Sciatic nerve (tissue), 2 donors: ENCODE results near the gene BTD. TPM values are rescaled to one million over a fixed set of nuclear protein-coding genes. Genes with fewer than 3 reads are reported as not detected.

ENCODE experiments used
- ATAC-seq: fragments of 200-7000 bp; cut with Tn5 transposase; one replicate; pipeline ENCODE4 v1.9.1; 2020; ENCODE audit warnings: mild to moderate bottlenecking, moderate library complexity
- DNase-seq: peaks from one replicate; pipeline ENCODE4 v3.0.0-alpha.2; 2020; ENCODE audit warnings: low spot score
- intact Hi-C: fragments of 100-400 bp; cut with DNase I; formaldehyde crosslinking; loops from one replicate; pipeline ENCODE4 v1.14.2; 2022
- total RNA-seq: library from RNA; stranded (reverse); fragmentation: NEBNext Ultra II Directional; extraction: Animal tissue kit (Norgen Biotek cat#: 25700); gene quantifications from one replicate; pipeline ENCODE4 v1.2.1, GENCODE V29; 2021
- donor health status: DM: no; HTN: no; CAD: no.
- donor health status: DM: no; HTN: no; CAD: no.

BTD gene
- total RNA-seq, result 22.5 TPM

- peak; percentile 97 for DNase-seq
- peak; percentile 98 for ATAC-seq
- intact Hi-C loops, result no loop called here
Observed at GRCh38 chr3:15601399-15602145, at the start of gene BTD, which contains the start of gene HACL1. BTD (plus strand) TSS chr3:15601745; CDS start chr3:15635440, 33,695 bp downstream. HACL1 (minus strand) TSS chr3:15601569; CDS start chr3:15601463, 106 bp downstream.

- intact Hi-C loops, result loop anchor here (10.0 kb wide), 1 partner anchor 357 kb away; no protein-coding TSS in a partner anchor
- DNase-seq, result no peak
- ATAC-seq, result no peak
Observed at GRCh38 chr3:15551902-15552301, 49.6 kb upstream of the BTD start.

- no peak for ATAC-seq
- no peak for DNase-seq
- intact Hi-C loops, result loop anchor here (10.0 kb wide), 1 partner anchor 359 kb away; no protein-coding TSS in a partner anchor
Observed at GRCh38 chr3:15553749-15554148, 47.8 kb upstream of the BTD start.

GRCh38 chr3:15556512-15556911 is 45.0 kb upstream of the BTD start:
- DNase-seq (no peak), ATAC-seq (peak; percentile 62)
- intact Hi-C loops, result loop anchor here (10.0 kb wide), 1 partner anchor 362 kb away; no protein-coding TSS in a partner anchor

- peak; percentile 82 for ATAC-seq
- DNase-seq, result no peak
- intact Hi-C loops, result loop anchor here (10.0 kb wide), 1 partner anchor 363 kb away; no protein-coding TSS in a partner anchor
Observed at GRCh38 chr3:15557511-15557946, 44.0 kb upstream of the BTD start.

GRCh38 chr3:15558581-15558980 is 43.0 kb upstream of the BTD start:
- no peak for DNase-seq
- ATAC-seq, result no peak
- intact Hi-C loops, result loop anchor here (10.0 kb wide), 1 partner anchor 364 kb away; no protein-coding TSS in a partner anchor

GRCh38 chr3:15562560-15562959 is 39.0 kb upstream of the BTD start:
- intact Hi-C loops, result no loop called here
- DNase-seq (no peak), ATAC-seq (no peak)

GRCh38 chr3:15563190-15563589 is 38.4 kb upstream of the BTD start:
- ATAC-seq (no peak), DNase-seq (no peak)
- intact Hi-C loops, result no loop called here

- ATAC-seq (no peak), DNase-seq (no peak)
- intact Hi-C loops, result no loop called here
Observed at GRCh38 chr3:15572138-15572537, 29.4 kb upstream of the BTD start.

GRCh38 chr3:15575446-15575845 is 26.1 kb upstream of the BTD start:
- intact Hi-C loops, result no loop called here
- no peak for DNase-seq

GRCh38 chr3:15576475-15576874 is 25.1 kb upstream of the BTD start:
- ATAC-seq, result no peak
- no peak for DNase-seq
- intact Hi-C loops, result no loop called here

More at GRCh38 chr3:15575446-15575845, 26.1 kb upstream of the BTD start:
- ATAC-seq, result no peak

GRCh38 chr3:15578289-15578867 is 23.2 kb upstream of the BTD start:
- intact Hi-C loops, result no loop called here
- no peak for ATAC-seq
- no peak for DNase-seq

- intact Hi-C loops, result no loop called here
- DNase-seq (no peak), ATAC-seq (no peak)
Observed at GRCh38 chr3:15579051-15579450, 22.5 kb upstream of the BTD start.

GRCh38 chr3:15581471-15582394 is 19.8 kb upstream of the BTD start:
- ATAC-seq (no peak), DNase-seq (no peak)
- intact Hi-C loops, result no loop called here

GRCh38 chr3:15585111-15585845 is 16.3 kb upstream of the BTD start:
- intact Hi-C loops, result no loop called here
- ATAC-seq (no peak), DNase-seq (no peak)

- DNase-seq (no peak), ATAC-seq (no peak)
- intact Hi-C loops, result no loop called here
Observed at GRCh38 chr3:15591242-15591641, 10.3 kb upstream of the BTD start.

GRCh38 chr3:15591928-15592327 is 9.6 kb upstream of the BTD start:
- intact Hi-C loops, result no loop called here
- ATAC-seq, result no peak

GRCh38 chr3:15592968-15593367 is 8.6 kb upstream of the BTD start:
- intact Hi-C loops, result no loop called here
- DNase-seq (no peak), ATAC-seq (no peak)

More at GRCh38 chr3:15591928-15592327, 9.6 kb upstream of the BTD start:
- no peak for DNase-seq

- intact Hi-C loops, result no loop called here
- no peak for DNase-seq
- no peak for ATAC-seq
Observed at GRCh38 chr3:15595955-15596354, 5.6 kb upstream of the BTD start.
